Islet precursor cell (in vitro differentiated cells): ENCODE data around the gene TNMD.

ENCODE experiments used
- DNase-seq: peaks from one replicate; pipeline ENCODE4 v3.0.0-alpha.2; 2018

The TNMD gene

DNA sequence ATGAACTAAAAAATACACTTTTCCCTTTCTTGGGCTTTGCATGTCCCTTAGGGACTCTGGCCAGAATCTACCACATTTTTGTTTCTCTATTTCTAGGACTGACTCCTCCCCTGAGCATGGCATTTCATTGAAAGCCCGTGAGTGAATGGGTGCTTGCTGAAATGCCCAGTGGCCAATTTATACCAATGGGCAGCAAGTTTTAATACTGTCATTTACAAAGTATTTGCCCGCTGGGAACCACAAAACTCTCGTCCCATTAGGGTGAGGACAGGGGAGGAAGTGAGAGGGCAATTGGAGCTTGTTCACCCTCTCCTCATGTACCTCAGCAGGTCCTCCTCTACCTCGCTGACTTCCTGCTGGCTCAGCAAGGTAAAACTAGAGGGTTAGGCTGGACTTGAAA, 60.4 kb downstream of the TNMD start:
- no peak for DNase-seq

DNA sequence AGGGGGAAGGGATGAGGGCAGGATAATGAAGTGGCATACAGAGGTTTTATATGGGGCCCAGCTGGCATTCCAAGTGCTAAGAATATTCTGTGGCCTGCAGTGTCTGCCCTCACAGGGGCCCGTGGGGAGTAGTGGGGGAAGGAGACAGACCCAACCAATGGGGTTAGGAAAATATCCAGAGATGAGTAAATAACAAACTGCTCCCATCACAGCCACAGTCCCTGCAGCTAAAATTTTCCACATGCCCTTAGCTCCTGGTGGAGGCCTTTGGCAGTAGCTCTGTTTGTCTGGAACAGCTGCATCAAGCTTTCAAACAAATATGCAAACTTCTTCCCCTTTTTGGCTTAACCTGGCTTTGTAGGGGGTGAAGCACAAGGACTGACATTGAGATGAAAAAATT, 62.4 kb downstream of the TNMD start:
- no peak for DNase-seq

DNA sequence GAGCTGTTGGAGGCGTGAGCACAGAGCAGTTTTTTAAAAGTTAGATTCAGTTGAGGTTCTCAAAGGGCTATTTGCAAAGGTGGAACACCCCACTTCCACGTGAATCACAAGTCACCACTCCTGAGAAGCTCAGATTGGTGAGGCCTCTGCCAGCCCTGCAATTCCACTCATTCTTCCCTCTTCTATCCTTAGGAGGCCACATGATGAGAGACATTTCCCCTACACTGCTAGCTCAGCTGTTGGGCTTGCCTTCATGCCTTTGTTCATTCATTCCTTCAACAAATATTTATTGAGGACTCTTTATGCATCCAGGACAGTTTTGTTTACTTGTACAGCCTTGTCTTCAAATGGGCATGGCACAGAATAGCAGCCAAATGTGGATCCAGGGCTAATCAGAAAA, 63.0 kb downstream of the TNMD start:
- DNase-seq = no peak

DNA sequence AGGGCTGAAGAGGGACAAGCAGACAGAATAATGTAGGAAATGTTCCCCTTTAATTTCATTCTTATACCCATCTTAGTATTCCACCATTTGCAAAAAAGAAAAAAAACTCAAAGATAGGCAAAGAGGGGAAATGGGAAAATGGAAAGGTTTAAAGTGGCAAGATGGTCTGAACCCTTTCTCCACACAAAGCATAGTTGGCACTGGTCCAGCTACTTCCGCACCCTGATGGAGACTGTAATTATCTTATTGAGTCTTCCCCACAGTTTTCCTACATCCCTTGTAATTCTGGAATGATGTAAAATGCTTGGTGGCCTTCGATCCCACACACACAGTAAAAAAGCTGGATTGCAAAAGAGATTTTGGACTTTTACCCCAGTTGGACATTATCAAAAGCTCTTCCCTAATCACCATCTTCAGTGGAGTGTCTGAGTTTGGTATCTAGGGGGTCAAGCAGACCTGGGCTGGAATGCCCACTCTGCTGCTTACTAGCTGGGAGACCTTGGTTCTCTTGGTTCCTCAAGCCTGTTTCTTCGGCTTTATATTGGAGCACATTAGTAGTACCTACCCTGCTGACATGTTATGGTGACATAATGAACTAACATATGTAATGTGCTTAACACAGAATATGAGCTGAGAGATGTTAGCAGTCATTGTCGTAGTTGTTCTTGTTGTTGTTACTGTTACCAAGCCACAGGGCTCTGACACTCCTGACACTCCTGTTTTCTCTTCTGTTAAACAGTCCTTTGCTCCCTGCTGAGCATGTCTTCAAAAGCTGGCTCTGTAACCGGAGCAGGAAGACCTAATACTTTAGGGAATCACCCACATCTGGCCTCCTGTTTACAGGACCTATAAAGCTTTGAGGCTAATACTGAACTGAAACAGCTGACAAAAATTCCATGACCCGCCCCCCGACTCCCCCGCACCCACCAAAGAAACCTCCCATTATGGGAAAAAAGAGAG, 64.0 kb downstream of the TNMD start:
- DNase-seq = no peak
